Mononuclear cell (primary cell): ENCODE results near the gene TMEM37. TPM values are rescaled to one million over a fixed set of nuclear protein-coding genes. Genes with fewer than 3 reads are reported as not detected.

Source experiments
- H3K27me3 ChIP-seq: 2 replicates; pipeline ENCODE4 v1.6.0; 2011; ENCODE audit warnings: low read length, control low read depth; ENCODE audit not compliant: insufficient read depth
- H3K4me1 ChIP-seq: 2 replicates; pipeline ENCODE4 v1.5.1; 2011; ENCODE audit warnings: mild to moderate bottlenecking, low read length, control low read depth; ENCODE audit not compliant: insufficient read depth
- H3K4me3 ChIP-seq: 2 replicates; pipeline ENCODE4 v1.5.1; 2011; ENCODE audit warnings: mild to moderate bottlenecking, low read length, moderate library complexity
- H3K9me3 ChIP-seq: 2 replicates; pipeline ENCODE4 v1.5.1; 2011; ENCODE audit warnings: low read depth, mild to moderate bottlenecking, control low read depth, low read length
- total RNA-seq: library from RNA; depleted of rRNA; stranded (reverse); fragments of >200 nt; gene quantifications from one replicate; pipeline ENCODE4 v1.2.3, GENCODE V29; 2012

Gene TMEM37
- total RNA-seq, 1 donor, result not detected

DNA sequence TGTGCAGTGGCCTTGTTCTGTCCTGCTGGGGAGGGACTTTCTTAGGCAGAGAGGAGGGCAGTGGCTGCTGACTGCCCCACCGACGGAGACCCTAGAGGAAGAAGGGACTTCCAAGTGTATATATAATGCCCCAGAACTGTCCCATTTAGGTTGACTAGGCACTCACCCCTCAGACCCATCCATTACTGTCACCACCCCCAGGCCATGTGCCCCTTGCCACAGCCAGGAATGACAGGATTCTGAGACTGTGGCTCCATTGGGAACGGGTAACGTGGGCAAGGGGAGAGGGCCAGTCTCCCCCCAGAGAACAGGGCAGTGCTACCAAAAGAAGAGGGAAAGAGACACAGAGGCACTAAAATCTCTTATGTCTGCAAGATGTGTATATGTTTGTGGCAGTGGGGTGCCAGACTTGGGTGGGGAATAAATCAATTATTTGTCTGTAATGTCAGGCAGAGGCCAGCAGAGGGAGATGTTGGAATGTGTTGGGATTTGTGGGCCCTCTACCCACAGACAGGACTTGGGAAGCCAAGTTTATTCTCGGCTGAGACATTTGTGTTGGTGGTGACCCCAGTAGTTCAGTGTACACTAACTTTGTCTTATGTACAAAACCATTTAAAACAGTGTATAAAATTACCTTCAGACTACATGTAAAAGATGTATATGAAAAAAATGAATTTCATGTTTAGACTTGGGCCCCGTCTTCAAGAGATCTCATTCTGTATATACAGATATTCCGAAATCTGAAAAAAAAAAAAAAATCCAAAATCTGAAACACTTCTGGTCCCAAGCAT lies 24.0 kb upstream of the TMEM37 start:
- no peak overlapping the region for H3K4me3 ChIP-seq
- H3K27me3 ChIP-seq, result no peaks in the 10 kb centered on the region
- no peaks in the 10 kb centered on the region for H3K4me1 ChIP-seq
- no peaks in the 10 kb centered on the region for H3K9me3 ChIP-seq

- no peaks in the 10 kb centered on the region for H3K4me1 ChIP-seq
These were observed 23.4 kb upstream of the TMEM37 start for GRCh38 chr2:119408221-119408619.

DNA sequence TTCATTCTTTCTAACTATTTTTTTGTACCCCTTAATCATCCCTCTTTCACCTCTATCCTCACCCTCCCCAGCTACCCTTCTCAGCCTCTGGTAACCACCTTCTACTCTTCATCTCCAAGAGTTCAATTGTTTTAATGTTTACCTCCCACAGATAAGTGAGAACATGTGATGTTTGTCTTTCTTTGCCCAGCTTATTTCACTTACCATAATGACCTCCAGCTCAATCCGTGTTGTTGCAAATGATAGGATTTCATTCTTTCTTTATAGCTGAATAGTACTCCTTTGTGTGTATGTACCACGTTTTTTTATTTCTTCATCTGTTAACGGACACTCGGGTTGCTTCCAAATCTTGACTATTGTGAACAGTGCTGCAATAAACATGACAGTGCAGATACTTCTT lies 22.1 kb upstream of the TMEM37 start:
- H3K9me3 ChIP-seq, result no peaks in the 10 kb centered on the region
- no peaks in the 10 kb centered on the region for H3K4me1 ChIP-seq
- no peaks in the 10 kb centered on the region for H3K27me3 ChIP-seq
- H3K4me3 ChIP-seq, result no peak overlapping the region

More at GRCh38 chr2:119408221-119408619, 23.4 kb upstream of the TMEM37 start:
- Histone ChIP-seq H3K27me3 (no peaks in the 10 kb centered on the region), H3K4me3 (no peak overlapping the region), H3K9me3 (no peaks in the 10 kb centered on the region)

DNA sequence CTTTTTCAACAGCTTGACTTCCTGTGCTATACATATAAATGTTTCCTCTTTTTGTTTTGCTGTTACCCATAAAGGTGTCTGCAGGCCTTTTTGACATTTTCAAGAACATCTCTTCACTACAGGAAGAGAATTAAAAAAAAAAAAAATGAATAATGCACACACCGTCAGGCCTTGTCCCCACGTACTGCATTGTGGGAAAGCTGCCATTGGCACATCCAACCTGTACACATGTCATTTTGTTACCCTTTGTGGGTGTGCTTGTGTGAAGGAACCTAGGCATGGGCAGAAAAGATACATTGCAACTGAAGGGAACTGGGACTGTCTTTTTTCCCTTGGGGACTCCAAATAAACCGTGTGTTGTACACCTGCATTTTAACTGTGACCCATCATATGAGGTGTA lies 16.8 kb upstream of the TMEM37 start:
- Histone ChIP-seq H3K4me3 (no peak overlapping the region), H3K4me1 (no peaks in the 10 kb centered on the region), H3K27me3 (no peaks in the 10 kb centered on the region), H3K9me3 (no peaks in the 10 kb centered on the region)

GRCh38 chr2:119415630-119416029 lies 16.0 kb upstream of the TMEM37 start:
- Histone ChIP-seq H3K4me1 (no peaks in the 10 kb centered on the region), H3K4me3 (no peak overlapping the region), H3K27me3 (no peaks in the 10 kb centered on the region), H3K9me3 (no peaks in the 10 kb centered on the region)

DNA sequence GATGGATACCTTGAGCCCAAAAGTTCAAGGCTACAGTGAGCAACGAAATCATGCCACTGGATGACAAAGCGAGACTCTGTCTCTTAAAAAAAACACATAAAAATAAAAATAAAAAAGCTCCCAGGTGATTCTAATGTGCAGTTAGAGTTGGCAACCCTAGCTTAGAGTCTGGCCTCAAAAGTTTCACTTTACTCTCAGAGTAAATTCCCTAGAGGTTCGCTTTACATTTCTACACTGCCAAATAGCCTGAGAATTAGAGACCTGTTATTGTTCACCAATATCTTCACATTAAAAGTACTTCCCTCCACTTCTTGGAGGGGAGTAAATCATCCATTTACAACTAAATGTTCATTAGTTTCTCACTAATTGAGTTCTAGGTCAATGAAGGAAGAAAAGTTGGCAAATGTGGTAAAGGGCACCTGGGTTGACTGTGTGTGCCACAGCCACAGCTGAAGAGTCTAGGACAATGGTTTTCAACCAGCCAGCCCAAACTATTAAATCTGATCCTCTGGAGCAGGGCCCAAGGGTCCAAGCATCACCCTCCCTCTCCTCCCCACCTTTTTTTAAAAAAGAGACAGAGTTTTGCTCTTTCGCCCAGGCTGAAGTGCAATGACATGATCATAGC lies 15.2 kb upstream of the TMEM37 start:
- no peaks in the 10 kb centered on the region for H3K9me3 ChIP-seq
- H3K4me1 ChIP-seq, result no peaks in the 10 kb centered on the region
- H3K27me3 ChIP-seq, result peaks cover 5% of the 10 kb centered on the region
- H3K4me3 ChIP-seq, result no peak overlapping the region

DNA sequence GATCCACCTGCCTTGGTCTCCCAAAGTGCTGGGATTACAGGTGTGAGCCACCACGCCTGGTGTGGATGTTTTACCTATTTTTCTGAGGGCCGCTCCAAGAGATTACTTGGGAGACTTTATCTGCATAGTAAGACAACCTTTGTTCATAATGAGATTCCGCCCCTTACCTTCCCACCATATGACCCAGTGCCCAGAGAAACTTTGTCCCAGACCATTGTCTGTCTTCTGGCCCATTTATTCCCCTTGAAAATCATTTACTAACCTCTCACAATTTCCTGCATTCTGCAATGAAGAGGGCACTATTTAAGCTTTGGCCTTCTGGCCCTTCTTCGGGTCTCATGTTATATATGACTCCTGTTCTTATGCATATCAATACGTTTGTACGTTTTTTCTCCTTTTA lies 13.7 kb upstream of the TMEM37 start:
- Histone ChIP-seq H3K9me3 (no peaks in the 10 kb centered on the region), H3K4me1 (no peaks in the 10 kb centered on the region), H3K4me3 (no peak overlapping the region), H3K27me3 (peaks cover 5% of the 10 kb centered on the region)

DNA sequence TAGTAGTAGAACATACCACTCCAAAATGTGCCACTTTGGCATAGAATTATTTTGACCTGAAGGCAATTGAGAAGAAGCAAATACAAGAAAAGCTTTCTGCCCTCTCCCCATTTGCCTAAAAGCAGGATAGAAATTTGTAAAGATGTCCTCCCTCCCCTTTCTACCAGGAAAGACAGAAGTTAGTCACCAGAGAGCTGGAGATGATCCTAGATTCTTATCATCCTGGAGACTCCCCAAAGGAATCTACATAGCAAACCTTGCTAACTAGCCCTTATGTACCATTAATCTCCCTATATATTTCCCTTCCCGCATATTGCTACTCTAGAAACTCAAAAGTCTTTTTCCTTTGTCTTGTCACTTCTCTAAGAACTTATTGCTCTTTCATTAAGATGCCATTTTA lies 12.6 kb upstream of the TMEM37 start:
- Histone ChIP-seq H3K27me3 (peaks cover 9% of the 10 kb centered on the region), H3K9me3 (no peaks in the 10 kb centered on the region), H3K4me1 (no peaks in the 10 kb centered on the region), H3K4me3 (no peak overlapping the region)

DNA sequence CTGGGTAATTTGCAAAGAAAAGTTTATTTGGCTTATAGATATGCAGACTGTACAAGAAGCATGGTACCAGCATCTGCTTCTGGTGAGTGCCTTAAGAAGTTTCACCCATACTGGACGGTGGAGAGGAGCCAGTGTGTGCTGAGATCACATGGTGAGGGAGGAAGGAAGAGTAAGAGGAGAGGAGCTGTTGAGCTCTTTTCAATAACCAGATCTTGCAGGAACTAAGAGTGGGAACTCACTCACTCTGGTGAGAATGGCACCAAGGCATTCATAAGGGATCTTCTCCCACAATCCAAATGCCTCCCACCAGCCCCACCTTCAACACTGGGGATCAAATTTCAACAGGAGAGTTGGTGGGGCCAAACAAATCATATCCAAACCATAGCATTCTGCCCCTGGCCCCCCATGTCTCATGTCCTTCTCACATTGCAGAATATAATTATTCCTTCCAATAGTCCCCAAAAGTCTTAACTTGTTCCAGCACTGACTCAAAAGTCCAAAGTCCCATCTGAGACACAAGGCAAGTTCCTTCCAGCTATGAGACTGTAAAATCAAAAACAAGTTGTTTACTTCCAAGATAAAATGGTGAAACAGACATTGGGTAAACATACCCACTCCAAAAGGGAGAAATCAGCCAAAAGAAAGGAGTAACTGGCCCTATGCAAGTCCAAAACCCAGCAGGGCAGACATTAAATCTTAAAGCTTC lies 11.7 kb upstream of the TMEM37 start:
- Histone ChIP-seq H3K4me1 (no peaks in the 10 kb centered on the region), H3K4me3 (no peak overlapping the region), H3K27me3 (peaks cover 10% of the 10 kb centered on the region), H3K9me3 (no peaks in the 10 kb centered on the region)

DNA sequence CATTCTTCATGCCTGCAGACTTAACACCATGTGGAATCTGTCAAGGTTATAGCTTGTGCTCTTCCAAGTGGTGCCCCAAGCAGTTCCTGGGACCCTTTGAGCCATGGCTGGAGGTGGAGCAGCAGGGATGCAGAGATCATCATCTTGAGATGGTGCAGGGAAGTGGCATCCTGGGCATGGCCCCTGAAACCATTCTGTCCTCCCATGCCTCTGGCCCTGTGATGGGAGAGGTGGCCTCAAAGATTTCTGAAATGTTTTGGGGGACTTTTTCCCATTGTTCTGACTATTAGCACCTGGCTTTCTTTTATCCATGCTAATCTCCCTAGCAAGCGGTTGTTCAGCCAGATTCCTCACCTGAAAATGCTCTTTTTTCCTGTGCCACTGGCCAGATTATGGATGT lies 10.3 kb upstream of the TMEM37 start:
- Histone ChIP-seq H3K4me1 (no peaks in the 10 kb centered on the region), H3K9me3 (no peaks in the 10 kb centered on the region), H3K27me3 (peaks cover 12% of the 10 kb centered on the region), H3K4me3 (no peak overlapping the region)

DNA sequence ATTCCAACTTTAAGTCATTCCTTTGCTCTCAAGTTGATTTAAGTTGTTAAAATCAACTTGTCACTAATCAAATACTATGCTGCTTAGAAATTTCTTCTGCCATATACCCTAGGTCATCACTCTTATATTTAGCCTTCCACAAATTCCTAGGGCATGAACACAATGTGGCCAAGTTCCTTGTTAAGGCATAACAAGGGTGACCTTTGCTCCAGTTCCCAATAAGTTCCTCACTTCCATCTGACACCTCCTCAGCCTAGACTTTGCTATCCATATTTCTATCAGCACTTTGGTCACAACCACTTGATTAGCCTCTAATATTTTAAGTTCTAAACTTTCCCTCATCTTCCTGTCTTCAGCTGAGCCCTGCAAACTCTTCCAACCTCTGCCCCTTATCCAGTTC lies 9.9 kb upstream of the TMEM37 start:
- no peak overlapping the region for H3K4me3 ChIP-seq
- H3K27me3 ChIP-seq, result peaks cover 12% of the 10 kb centered on the region
- no peaks in the 10 kb centered on the region for H3K9me3 ChIP-seq
- H3K4me1 ChIP-seq, result no peaks in the 10 kb centered on the region

- no peak overlapping the region for H3K4me3 ChIP-seq
- no peaks in the 10 kb centered on the region for H3K9me3 ChIP-seq
- peaks cover 12% of the 10 kb centered on the region for H3K27me3 ChIP-seq
- no peaks in the 10 kb centered on the region for H3K4me1 ChIP-seq
These were observed 9.1 kb upstream of the TMEM37 start for GRCh38 chr2:119422360-119423107.

DNA sequence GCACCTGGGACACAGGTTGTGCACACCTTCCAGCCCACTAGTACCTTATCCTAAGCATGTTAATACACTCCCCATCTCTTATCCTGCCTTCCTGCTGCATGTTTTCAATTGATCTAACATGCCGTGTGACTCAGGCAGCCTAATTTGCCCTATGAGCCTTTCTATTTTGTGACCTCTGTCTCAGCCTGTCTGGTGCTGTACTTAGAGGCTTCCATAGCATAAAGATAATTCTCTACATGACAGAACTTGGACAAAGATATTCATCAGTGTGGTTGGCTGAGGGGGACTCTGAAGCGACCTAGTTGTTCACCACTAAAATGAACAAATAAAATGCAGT lies 8.6 kb upstream of the TMEM37 start:
- Histone ChIP-seq H3K4me3 (no peak overlapping the region), H3K27me3 (peaks cover 12% of the 10 kb centered on the region), H3K4me1 (no peaks in the 10 kb centered on the region), H3K9me3 (no peaks in the 10 kb centered on the region)

- no peaks in the 10 kb centered on the region for H3K4me1 ChIP-seq
- no peak overlapping the region for H3K4me3 ChIP-seq
- H3K9me3 ChIP-seq, result no peaks in the 10 kb centered on the region
- H3K27me3 ChIP-seq, result peaks cover 12% of the 10 kb centered on the region
These were observed 7.8 kb upstream of the TMEM37 start for GRCh38 chr2:119423811-119424210.
